NCI-H2196 (cell line): ENCODE data around the gene KPNA2.
"Not testable (repeated sequence)": the region's sequence is repeated elsewhere in the genome, so short reads cannot be mapped to it uniquely, and the experiment has no call there.

Source experiments
- DNase-seq: peaks from one replicate; lab custom pipeline; 2025; ENCODE audit not compliant: unreplicated experiment; lab: John Stamatoyannopoulos, UW

The KPNA2 gene

DNA sequence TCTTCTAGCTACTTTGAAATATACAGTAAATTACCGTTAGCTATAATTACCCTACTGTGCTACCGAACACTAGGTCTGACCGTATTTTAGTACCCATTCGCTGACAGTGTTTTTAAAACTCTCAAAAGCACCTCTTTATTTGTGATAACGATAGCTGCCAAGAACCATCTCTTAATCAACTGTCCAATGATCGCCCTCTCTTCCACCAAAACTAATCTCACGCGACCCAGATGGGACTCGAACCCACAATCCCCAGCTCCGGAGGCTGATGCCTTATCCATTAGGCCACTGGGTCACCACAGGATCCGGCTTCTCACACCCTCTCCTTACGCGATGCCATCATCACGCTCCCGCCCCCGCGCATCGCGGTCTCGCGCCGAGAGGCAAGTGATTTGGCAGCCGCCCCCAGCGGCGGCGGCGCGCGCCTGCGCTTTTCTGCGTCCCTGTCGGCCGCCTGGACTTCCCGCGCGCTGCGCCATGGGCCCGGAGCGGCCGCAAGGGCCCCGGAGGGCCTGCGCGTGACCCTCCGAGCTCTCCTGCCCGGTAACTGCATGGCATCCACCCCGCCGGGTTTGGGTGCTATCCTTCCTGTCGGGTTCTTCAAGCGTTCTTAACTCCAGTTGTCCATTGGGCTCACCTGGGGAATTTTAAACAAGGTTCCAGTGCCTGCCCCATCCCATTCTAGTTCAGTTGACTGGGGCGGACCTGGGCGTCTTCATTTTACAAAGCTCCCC, 15.7 kb upstream of the KPNA2 start:
- peak; percentile 97 for DNase-seq

DNA sequence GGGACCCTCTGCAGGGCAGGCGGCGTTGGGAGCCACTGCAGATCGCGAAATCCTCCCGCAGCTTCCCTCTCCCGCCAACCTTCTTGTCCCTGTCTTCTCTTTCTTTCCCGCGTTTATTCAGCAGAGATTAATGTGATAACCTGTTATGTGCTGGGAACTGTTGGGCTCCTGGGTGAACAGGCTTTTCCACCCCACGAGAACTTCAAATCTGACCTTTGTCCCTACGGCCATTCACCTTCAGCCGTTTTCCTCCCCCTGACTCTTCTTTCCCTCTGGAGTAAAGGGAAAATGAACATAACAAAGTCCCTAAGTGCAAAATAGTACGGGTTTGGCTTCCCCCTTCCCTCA, 15.2 kb upstream of the KPNA2 start:
- peak; percentile 59 for DNase-seq

DNA sequence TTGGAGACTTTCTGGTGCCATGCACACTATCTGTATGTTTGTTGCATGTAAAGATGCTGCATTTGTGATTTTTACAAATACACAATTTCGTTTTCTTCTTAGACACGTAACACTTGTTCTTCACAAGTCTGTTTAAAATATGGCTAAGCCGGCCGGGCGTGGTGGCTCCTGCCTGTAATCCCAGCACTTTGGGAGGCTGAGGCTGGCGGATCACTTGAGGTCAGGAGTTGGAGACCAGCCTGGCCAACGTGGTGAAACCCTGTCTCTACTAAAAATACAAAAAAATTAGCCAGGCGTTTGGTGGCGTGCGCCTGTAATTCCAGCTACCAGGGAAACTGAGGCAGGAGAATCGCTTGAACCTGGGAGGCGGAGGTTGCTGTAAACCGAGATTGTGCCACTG, 14.7 kb upstream of the KPNA2 start:
- DNase-seq, result not testable (repeated sequence)

- no peak for DNase-seq
These were observed 13.6 kb upstream of the KPNA2 start for GRCh38 chr17:68021963-68022362.

- DNase-seq, result not testable (repeated sequence)
These were observed 13.0 kb upstream of the KPNA2 start for GRCh38 chr17:68022547-68022946.

DNA sequence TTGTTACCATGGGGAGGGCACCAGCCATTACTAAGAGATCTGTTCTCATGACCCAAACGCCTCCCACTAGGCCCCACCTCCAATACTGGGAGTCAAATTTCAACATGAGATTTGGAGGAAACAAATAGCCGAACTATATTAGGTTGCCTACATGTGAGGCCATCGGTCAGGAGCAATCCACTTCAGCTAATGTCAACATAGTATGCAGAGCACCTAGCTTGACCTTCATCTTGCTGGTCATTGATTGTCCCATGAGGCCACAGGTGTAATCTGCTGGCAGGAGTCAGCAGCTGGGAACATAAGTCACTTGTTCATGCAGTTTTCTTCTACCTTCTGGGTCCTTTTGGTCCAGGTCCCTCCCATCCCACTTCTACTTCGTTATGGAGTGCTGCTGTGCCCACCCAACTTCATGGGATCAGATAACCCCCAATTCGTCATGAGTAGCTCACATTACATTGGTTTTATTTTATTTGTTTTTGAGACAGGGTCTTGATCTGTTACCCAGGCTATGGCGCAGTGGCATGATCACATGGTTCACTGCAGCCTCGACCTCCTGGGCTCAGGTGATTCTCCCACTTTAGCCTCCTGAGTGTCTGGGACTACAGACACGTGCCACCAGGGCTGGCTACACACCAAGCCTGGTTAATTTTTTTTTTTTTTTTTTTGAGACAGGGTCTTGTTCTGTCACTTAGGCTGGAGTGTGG, 5.9 kb upstream of the KPNA2 start:
- peak; percentile 92 for DNase-seq

- peak; percentile 14 for DNase-seq
These were observed 1.7 kb upstream of the KPNA2 start for GRCh38 chr17:68033636-68034451.

GRCh38 chr17:68034452-68034776, 1.1 kb upstream of the KPNA2 start:
- DNase-seq, result no peak

- peak; percentile 99 for DNase-seq
These were observed 408 bp upstream of the KPNA2 start for GRCh38 chr17:68035131-68035522.

DNA sequence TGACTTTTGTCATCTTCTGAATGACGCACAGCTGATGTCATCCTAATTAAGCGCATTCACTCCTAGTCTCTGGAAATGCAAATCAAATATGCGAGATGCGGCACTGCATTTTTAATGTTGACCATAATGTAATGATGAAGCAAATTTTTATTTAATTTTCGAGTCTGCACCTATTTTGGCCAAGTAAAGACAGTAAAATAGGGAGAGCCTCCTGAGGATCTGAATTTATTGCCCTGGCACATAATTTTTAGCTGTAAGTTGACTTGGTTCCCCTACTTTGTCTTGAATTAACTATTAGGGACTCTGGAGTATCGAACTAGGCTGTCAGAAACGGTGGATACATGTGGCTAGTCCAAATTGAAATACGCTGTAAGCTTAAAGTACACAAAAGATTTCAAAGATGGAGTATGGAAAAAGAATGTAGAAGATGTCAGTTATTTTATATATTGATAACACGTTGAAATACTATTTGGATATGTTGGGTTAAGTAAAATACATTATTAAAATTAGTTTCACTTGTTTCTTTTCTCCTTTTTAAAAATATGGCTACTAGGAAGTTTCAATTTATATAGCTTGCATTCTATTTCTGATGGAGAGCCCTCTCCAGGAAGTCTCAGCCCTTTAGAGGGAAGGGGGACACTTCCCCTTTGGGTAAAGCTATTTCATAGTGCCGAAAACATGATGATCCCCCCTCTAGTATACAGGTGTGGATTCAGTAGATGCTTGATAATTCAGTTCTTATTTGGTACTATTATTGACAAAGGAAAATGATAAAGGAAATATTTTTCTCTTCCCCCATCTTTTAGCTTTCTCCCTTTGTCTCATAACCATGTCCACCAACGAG, 991 bp downstream of the KPNA2 start:
- DNase-seq, result peak; percentile 38

GRCh38 chr17:68047153-68047846, 11.8 kb downstream of the KPNA2 start:
- no peak for DNase-seq

DNA sequence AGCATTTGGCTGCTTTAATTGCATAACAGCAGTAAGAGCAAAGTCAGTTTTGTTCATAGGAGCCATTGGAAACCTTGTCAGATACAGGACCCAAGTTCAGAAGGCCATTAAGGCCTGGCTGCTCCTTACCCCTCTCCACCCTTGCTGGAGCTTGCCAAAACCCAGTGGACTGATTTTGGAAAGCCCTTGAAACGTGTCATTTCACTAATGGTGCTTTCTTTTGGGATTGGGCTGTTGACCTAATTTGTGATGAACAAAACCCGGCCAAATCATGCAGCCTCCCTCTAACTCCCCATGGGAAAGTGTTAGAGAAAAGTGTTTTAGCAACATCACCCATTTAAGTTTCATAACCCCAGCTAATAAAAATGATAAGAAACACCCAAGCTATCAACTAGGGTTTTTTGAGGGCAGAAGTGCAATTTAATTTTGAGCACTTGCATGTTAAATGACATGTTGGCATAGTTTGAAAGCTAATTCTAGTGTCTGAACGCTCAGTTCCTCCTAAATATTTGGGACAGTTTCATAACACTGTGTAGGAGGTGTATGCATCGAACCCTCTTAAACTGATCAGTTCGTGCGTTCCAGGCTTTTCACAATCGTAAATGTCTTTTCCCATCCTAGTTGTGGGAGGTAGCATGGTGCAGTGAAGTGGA, 12.5 kb downstream of the KPNA2 start:
- not testable (repeated sequence) for DNase-seq

DNA sequence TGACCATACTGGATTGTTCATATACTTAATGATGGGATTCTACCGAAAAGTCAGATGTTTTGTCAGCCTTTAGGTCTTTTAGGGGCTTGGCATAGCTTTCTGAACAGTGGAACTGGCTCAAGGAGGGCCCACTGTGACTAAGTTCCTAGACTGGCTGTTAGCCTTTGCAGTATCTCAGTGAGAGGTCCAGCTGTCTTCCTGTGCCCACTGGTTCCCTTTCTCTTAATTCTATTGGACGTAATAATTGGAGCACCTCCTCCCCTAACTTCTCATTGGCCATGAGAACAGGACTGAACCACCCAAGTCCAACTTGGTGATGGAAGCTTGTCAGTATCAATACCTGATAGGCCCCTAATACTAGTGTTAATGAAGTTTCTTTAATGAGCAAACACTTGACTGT, 13.5 kb downstream of the KPNA2 start:
- no peak for DNase-seq

GRCh38 chr17:68049812-68050437, 14.4 kb downstream of the KPNA2 start:
- not testable (repeated sequence) for DNase-seq

DNA sequence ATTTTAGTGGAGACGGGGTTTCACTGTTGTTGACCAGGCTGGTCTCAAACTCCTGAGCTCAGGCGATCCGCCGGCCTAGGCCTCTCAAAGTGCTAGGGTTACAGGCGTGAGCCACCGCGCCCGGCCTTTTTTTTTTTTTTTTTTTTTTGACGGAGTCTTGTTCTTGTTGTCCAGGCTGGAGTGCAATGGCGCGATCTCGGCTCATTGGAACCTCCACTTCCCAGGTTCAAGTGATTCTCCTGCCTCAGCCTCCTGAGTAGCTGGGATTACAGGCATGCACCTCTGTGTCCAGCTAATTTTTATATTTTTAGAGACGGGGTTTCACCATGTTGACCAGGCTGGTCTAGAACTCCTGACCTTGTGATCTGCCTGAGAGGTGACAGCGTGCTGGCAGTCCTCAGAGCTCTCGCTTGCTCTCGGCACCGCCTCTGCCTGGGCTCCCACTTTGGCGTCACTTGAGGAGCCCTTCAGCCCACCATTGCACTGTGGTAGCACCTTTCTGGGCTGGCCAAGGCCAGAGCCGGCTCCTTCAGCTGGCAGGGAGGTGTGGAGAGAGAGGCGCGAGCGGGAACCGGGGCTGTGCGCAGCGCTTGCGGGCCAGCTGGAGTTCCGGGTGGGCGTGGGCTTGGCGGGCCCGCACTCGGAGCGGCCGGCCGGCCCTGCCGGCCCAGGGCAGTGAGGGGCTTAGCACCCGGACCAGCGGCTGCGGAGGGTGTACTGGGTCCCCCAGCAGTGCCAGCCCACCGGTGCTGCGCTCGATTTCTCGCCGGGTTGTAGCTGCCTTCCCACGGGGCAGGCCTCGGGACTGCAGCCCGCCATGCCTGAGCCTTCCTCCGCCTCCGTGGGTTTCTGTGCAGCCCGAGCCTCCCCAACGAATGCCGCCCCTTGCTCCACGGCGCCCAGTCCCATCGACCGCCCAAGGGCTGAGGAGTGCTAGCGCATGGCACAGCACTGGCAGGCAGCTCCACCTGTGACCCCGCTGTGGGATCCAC, 16.1 kb downstream of the KPNA2 start:
- DNase-seq, result not testable (repeated sequence)

DNA sequence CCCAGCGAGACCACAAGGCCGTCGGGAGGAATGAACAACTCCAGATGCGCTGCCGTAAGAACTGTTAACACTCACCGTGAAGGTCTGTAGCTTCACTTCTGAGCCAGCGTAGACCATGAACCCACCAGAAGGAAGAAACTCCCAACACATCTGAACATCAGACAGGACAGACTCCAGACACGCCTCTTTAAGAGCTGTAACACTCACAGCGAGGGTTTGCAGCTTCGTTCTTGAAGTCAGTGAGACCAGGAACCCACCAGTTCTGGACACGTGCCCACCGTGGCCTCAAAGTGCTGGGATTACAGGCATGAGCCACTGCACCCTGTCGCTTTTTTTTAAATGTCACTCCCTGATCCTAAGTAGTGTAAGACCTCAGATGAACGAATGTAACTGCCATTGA, 17.3 kb downstream of the KPNA2 start:
- DNase-seq, result no peak

GRCh38 chr17:68053231-68054013, 17.9 kb downstream of the KPNA2 start:
- DNase-seq, result no peak
